BJ (cell line): ENCODE data around the gene ANKRD11. TPM values are rescaled to one million over a fixed set of nuclear protein-coding genes. Genes with fewer than 3 reads are reported as not detected.

ENCODE experiments used
- CTCF ChIA-PET: fragments of 350-600 bp; formaldehyde crosslinking; extraction: SDS; loops from one replicate; lab custom pipeline; 2021; ENCODE audit warnings: antibody characterized with exemption, inconsistent platforms; lab: Yijun Ruan, JAX
- POLR2A ChIA-PET: fragments of 300-600 bp; sonication (Branson Sonifier 250); formaldehyde crosslinking; extraction: SDS; loops from one replicate; lab custom pipeline; 2021; ENCODE audit warnings: antibody characterized with exemption; lab: Charles Lee
- DNase-seq: peaks from one replicate; pipeline ENCODE4 v3.0.0-alpha.2; 2011; ENCODE audit warnings: low read depth
- H3K27me3 ChIP-seq: 2 replicates; pipeline ENCODE4 v1.6.0; 2011; ENCODE audit warnings: low read length; ENCODE audit not compliant: control insufficient read depth, insufficient read depth
- H3K36me3 ChIP-seq: 2 replicates; pipeline ENCODE4 v1.5.1; 2011; ENCODE audit warnings: low read length; ENCODE audit not compliant: control insufficient read depth, insufficient read depth
- H3K4me3 ChIP-seq: 2 replicates; pipeline ENCODE4 v1.5.1; 2011; ENCODE audit warnings: low read depth, mild to moderate bottlenecking, control low read depth, low read length
- CTCF ChIP-seq: IDR thresholded peaks from 2 replicates; pipeline ENCODE4 v1.5.1; 2011; ENCODE audit warnings: low read depth, mild to moderate bottlenecking, control low read depth, inconsistent platforms, low read length, moderate library complexity; ENCODE audit not compliant: insufficient read depth
- polyA plus RNA-seq: library from polyadenylated mRNA; depleted of rRNA; stranded (reverse); fragments of >200 nt; gene quantifications from 2 replicates; pipeline ENCODE4 v1.2.3, GENCODE V29; 2011

ANKRD11 gene
- polyA plus RNA-seq, 1 experiment: 61.8 TPM

DNA sequence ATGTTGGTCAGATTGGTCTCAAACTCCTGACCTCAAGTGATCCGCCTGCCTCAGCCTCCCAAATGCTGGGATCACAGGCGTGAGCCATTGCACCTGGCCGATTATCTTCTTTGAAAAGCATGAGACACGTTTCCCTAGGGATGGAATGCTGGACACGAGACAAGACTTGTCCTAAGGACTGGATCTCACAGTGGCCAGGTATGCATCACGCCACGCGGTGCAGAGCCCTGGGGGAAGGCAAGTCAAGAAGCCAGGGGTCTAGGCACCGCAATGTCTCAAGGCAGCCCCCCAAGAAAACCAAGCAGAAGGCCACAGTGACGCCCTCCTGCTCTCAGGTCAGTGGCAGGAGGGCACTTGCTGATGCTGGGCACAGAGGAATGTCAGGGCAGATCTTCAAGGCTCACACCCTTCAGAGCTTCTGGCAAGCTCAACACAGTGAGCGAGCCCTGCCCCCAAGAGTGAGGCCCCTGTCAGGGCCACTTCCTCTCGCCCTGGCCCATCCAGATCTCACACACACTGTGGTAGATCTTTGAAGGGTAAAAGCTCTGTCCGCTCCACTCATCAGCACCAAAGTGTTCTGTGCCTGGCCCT is 138.2 kb downstream of the ANKRD11 start:
- POLR2A ChIA-PET: no interaction called here
- CTCF ChIA-PET: no interaction called here

GRCh38 chr16:89351645-89352044 is 138.7 kb downstream of the ANKRD11 start:
- CTCF ChIA-PET: no interaction called here
- POLR2A ChIA-PET: no interaction called here

More for the DNA sequence above, 138.2 kb downstream of the ANKRD11 start:
- Histone ChIP-seq H3K27me3 (no peaks in the 10 kb centered on the region), H3K36me3 (peaks cover 2% of the 10 kb centered on the region), H3K4me3 (no peak overlapping the region)
- no peak for TF ChIP-seq CTCF
- no peak for DNase-seq

DNA sequence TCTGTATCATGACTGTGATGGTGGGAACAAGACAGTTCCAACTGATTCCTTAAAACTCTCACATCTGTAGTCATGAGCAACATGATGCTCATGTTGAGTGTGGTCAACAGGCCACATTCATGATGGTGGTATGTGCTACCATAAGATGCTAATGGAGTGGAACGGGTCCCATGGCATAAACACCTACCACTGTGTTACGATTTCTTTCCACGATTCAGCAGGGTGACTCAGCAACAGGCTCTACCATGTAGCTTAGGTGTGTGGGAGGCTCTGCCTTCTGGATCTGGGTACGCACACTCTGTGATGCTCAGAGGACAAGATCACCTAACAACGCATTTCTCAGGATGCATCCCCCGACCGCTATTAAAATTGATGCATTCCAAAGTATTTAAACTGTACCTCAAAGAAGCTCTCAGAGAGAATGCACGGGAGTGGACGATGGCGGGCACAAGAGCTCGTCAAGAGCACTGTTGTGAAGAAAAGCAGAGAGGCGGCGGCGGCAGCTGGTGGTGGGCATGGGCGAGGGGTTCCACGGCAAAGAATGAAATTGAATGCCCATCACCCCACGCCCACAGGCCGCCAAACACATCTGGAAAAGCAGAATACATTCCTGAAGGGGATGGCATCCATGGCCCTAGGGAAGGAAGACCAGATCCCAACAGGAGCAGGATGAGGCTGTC is 139.5 kb downstream of the ANKRD11 start:
- Histone ChIP-seq H3K4me3 (no peak overlapping the region), H3K27me3 (no peaks in the 10 kb centered on the region), H3K36me3 (peaks cover 2% of the 10 kb centered on the region)
- CTCF ChIA-PET: no interaction called here
- DNase-seq: no peak
- POLR2A ChIA-PET: no interaction called here
- no peak for TF ChIP-seq CTCF

More at GRCh38 chr16:89351645-89352044, 138.7 kb downstream of the ANKRD11 start:
- Histone ChIP-seq H3K36me3 (peaks cover 2% of the 10 kb centered on the region), H3K27me3 (no peaks in the 10 kb centered on the region), H3K4me3 (no peak overlapping the region)
- DNase-seq: no peak
- no peak for TF ChIP-seq CTCF

DNA sequence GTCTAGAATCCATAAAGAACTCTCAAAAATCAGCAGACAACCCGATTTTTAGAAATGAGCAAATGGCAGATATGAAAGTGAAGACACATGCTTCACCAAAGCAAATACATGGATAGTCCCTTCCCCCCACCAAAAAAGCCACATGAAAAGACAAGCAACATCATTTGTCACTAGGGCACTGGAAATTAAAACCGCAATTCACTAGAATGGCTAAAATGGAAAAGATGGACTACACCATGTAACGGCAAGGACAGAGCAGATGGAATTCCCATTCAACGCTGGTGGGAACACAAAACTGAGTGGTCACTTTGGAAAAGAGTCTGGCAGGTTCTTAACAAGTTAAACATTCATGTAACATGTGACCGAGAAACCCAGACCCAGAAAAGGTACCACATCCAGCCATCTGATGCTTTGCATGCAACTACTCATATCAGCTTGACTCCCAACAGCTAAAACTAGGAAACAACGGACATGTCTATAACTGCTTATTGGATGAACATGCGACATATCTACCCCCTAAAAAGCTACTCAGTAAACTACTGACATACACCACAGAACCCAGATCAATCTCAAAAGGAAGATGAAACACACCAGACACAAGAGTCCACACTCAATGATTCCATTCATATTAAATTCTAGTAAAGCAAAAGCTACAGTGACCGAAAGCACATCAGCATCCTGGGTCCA is 140.3 kb downstream of the ANKRD11 start:
- CTCF ChIA-PET: no interaction called here
- peaks cover 2% of the 10 kb centered on the region for H3K36me3 ChIP-seq
- no peaks in the 10 kb centered on the region for H3K27me3 ChIP-seq
- POLR2A ChIA-PET: no interaction called here
- no peak for DNase-seq
- no peak for TF ChIP-seq CTCF
- H3K4me3 ChIP-seq: no peak overlapping the region

DNA sequence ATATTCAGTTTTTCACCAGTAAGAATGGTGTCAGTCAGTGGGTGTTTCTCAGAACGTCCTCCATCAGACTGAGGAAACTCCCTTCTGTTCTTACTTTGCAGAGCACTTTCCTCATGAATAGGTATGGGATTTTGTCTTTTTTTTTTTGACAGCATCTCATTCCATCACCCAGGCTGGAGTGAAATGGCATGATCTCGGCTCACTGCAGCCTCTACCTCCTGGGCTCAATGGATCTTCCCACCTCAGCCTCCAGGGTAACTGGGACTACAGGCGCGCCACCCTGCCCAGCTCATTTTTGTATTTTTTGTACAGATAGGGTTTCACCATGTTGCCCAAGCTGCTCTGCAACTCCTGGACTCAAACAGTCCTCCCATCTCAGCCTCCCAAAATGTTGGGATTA is 142.6 kb downstream of the ANKRD11 start:
- no peak for DNase-seq
- TF ChIP-seq CTCF: no peak
- no peaks in the 10 kb centered on the region for H3K27me3 ChIP-seq
- ChIA-PET POLR2A (no interaction called here), CTCF (no interaction called here)
- peaks cover 2% of the 10 kb centered on the region for H3K36me3 ChIP-seq
- no peak overlapping the region for H3K4me3 ChIP-seq
